Aorta (tissue), 5 donors: ENCODE data around the gene MRPL38. TPM values are rescaled to one million over a fixed set of nuclear protein-coding genes. Genes with fewer than 3 reads are reported as not detected.
A peak's percentile ranks its signal among the peaks of the same experiment; 100 is the strongest.
"Not testable (repeated sequence)": the region's sequence is repeated elsewhere in the genome, so short reads cannot be mapped to it uniquely, and the experiment has no call there.

ENCODE experiments used
- ATAC-seq: fragments of 200-7000 bp; cut with Tn5 transposase; one replicate; pipeline ENCODE4 v1.9.1; 2022; ENCODE audit warnings: moderate library complexity; ENCODE audit not compliant: low FRiP score
- DNase-seq, 2 donors: peaks; one replicate each; pipeline ENCODE4 v3.0.0-alpha.2; 2020
- H3K27ac ChIP-seq, 2 donors: one replicate each; pipeline ENCODE4 v1.5.1; 2013; ENCODE audit warnings: low read length in 2 of 2, mild to moderate bottlenecking in 2 of 2, moderate library complexity in 2 of 2, control low read depth in 1 of 2, inconsistent platforms in 1 of 2, low read depth in 1 of 2
- H3K27me3 ChIP-seq, 2 donors: one replicate each; pipeline ENCODE4 v1.6.1; 2013; ENCODE audit warnings: control low read depth in 1 of 2, low read length in 1 of 2, mild to moderate bottlenecking in 1 of 2, moderate library complexity in 1 of 2; ENCODE audit not compliant: insufficient read depth in 2 of 2, control insufficient read depth in 1 of 2
- H3K36me3 ChIP-seq, 2 donors: one replicate each; pipeline ENCODE4 v1.6.1; 2013; ENCODE audit warnings: control low read depth in 1 of 2, low read length in 1 of 2, mild to moderate bottlenecking in 1 of 2; ENCODE audit not compliant: insufficient read depth in 2 of 2, control insufficient read depth in 1 of 2
- H3K4me1 ChIP-seq, 2 donors: one replicate each; pipeline ENCODE4 v1.6.1; 2013; ENCODE audit warnings: low read length in 2 of 2, control low read depth in 1 of 2, mild to moderate bottlenecking in 1 of 2, moderate library complexity in 1 of 2; ENCODE audit not compliant: insufficient read depth in 2 of 2, control insufficient read depth in 1 of 2
- H3K4me3 ChIP-seq, 2 donors: one replicate each; pipeline ENCODE4 v1.5.1; 2013; ENCODE audit warnings: low read length in 2 of 2, control low read depth in 1 of 2, mild to moderate bottlenecking in 1 of 2
- H3K9me3 ChIP-seq: one replicate; pipeline ENCODE4 v1.6.1; 2013; ENCODE audit warnings: mild to moderate bottlenecking, low read length; ENCODE audit not compliant: control insufficient read depth
- WGBS, 2 donors: extraction: QIAGEN DNeasy Blood & Tissue Kit; methylation state at CpG; one replicate each; pipeline ENCODE4 v1.1.7; 2013; 5-methylcytosine and 5-hydroxymethylcytosine counted together
- intact Hi-C, 2 donors: fragments of 100-400 bp; cut with DNase I; formaldehyde crosslinking; loops; one replicate each; pipeline versions ENCODE4 v1.14.2 to v1.15.0; 2022
- polyA plus RNA-seq, 2 donors: library from polyadenylated mRNA; stranded (reverse); fragments of 200-250 nt; gene quantifications; one replicate each; pipeline ENCODE4 v1.2.3, GENCODE V29; 2013
- total RNA-seq, 2 donors: library from RNA; stranded (reverse); fragmentation: NEBNext Ultra II Directional; extraction: Animal tissue kit (Norgen Biotek cat#: 25700); gene quantifications; one replicate each; pipeline ENCODE4 v1.2.1, GENCODE V29; 2021
- donor health status: healthy with polysubstance abuse.
- donor health status: Bipolar disorder and iron deficiency.
- donor health status: DM: no; HTN: no; CAD: no.
- donor health status: DM: no; HTN: no; CAD: no.
- donor health status: DM: yes; HTN: yes; CAD: no.

MRPL38 gene
- total and polyA plus RNA-seq, 4 donors, result 25.2 to 128 (median 58.3) TPM

DNA sequence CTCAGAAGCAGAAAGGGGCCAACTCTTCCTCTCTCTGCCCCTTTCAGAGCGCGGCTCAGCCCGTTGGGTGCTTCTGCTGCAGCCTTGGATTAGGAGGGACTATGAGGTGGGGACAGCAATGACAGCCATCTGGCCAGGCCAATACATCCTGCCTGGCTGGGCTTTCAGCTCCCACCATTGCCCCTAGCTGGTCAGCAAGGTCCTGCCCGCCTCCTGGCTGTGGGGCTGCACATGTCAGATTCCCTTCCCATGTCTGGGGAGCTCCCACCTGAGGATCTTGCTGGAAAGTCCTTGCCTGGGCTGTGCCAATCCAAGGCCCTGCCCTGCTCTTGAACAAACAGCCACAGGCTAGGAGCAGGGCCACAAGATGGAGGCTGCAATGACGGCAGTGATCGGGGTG, 16.2 kb downstream of the MRPL38 start:
- Histone ChIP-seq H3K4me3 (no peak overlapping the region), H3K27ac (no peak overlapping the region), H3K4me1 (no peaks in the 10 kb centered on the region), H3K27me3 (no peaks in the 10 kb centered on the region), H3K36me3 (peaks cover 0 to 1% of the 10 kb centered on the region in 2 donors), H3K9me3 (no peaks in the 10 kb centered on the region)
- 84 to 85% methylated on average over 6 of the region's 6 CpGs for WGBS, 2 donors
- intact Hi-C loops, result no loop called here
- ATAC-seq, result no peak
- peak in 1 of 2 donors; percentile 45 for DNase-seq

DNA sequence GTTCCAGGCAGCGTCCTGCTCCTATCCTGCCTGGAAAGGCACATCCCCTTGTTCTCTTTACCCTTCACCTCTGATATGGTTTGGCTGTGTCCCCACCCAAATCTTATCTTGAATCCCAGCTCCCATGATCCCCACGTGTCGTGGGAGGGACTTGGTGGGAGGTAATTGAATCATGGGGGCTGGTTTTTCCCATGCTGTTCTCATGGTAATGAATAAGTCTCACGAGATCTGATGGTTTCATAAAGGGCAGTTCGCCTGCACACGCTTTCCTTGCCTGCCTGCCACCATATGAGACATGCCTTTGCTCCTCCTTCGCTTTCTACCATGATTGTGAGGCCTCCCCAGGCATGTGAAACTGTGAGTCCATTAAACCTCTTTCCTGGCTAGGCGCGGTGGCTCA, 18.8 kb downstream of the MRPL38 start:
- H3K9me3 ChIP-seq, H3K4me1 ChIP-seq, intact Hi-C loops, DNase-seq, H3K27ac ChIP-seq, H3K27me3 ChIP-seq, H3K4me3 ChIP-seq, H3K36me3 ChIP-seq, ATAC-seq: not testable (repeated sequence)
- WGBS, 2 donors, result 83 to 84% methylated on average over 9 of the region's 9 CpGs

DNA sequence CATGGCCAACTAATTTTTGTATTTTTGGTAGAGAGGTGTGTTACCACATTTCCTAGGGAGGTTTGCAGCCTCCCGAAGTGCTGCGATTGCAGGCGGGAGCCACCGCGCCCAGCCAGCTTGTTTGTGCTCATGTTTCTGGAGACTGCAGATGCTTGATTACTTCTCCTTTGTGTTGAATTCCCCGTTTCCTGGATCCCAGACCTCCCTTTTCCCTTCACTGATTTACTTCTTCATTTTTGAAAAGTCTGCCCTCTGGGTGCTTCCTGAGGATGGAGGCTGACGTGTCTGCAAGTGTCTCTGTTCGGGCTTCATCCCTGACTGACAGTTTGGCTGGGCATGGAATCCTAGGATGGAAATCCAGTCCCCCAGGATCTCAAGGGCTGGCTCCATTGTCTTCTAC, 19.3 kb downstream of the MRPL38 start:
- Histone ChIP-seq H3K4me1 (no peaks in the 10 kb centered on the region), H3K9me3 (no peaks in the 10 kb centered on the region), H3K36me3 (no peaks in the 10 kb centered on the region), H3K27me3 (no peaks in the 10 kb centered on the region), H3K4me3 (no peak overlapping the region), H3K27ac (no peak overlapping the region)
- DNase-seq, result no peak
- WGBS, 2 donors, result 84 to 87% methylated on average over 8 of the region's 8 CpGs
- intact Hi-C loops, result no loop called here
- no peak for ATAC-seq

DNA sequence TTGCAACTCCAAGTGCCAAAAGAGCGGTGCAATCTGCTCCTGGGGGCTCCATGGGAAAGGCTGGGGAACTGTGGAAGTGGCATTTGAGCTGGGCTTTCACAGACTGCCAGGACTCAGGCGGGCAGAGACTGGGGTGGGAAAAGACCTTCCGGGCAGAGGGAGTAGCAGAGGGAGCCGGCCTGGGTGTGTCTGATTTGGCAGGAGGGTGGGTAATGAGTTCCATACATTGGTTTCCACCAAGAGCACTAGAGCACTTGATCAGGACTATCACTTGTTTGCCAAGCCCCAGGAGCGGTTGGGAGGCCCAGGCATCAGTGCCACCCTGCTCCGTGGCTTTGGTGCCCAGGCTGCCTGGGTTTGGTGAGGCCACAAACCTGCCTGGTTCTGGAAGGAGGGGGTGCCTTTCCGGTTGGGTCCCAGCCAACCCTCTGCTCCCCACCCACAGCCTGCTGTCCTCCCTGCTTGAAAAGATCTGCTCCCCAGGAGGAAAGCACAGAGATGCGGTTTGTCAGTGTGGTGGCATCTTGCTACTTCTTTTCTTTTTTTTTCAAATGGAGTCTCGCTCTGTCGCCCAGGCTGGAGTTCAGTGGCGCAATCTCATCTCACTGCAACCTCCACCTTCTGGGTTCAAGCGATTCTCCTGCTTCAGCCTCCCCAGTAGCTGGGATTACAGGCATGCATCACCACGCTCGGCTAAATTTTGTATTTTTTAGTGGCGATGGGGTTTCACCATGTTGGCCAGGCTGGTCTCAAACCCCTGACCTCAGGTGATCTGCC, 22.8 kb downstream of the MRPL38 start:
- 88 to 90% methylated on average over 15 of the region's 15 CpGs for WGBS, 2 donors
- H3K4me3 ChIP-seq, result no peak overlapping the region
- H3K27ac ChIP-seq, result no peak overlapping the region
- no peak for ATAC-seq
- no peaks in the 10 kb centered on the region for H3K9me3 ChIP-seq
- intact Hi-C loops, result no loop called here
- H3K4me1 ChIP-seq, result no peaks in the 10 kb centered on the region
- H3K27me3 ChIP-seq, result no peaks in the 10 kb centered on the region
- no peak for DNase-seq
- H3K36me3 ChIP-seq, result no peaks in the 10 kb centered on the region

DNA sequence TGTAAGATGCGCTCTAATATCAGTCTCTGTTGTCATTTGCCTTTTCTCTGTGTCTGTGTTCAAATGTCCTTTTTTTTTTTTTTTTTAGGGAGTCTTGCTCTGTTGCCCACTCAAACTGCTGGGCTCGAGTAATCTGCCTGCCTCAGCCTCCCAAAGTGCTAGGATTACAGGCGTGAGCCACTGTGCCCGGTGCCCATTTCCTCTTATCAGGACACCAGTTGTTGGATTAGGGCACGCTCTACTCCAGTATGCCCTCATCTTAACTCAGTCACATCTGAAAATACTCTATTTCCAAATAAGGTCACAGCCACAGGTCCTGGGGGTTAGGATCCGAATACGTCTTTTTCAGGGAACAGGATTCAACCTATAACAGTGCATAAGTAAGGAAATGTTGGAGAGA, 24.4 kb downstream of the MRPL38 start:
- no peak for ATAC-seq
- no peaks in the 10 kb centered on the region for H3K9me3 ChIP-seq
- no peaks in the 10 kb centered on the region for H3K36me3 ChIP-seq
- H3K4me3 ChIP-seq, result no peak overlapping the region
- DNase-seq, result no peak
- WGBS, 2 donors, result 57 to 61% methylated on average over 7 of the region's 7 CpGs
- H3K4me1 ChIP-seq, result no peaks in the 10 kb centered on the region
- no peak overlapping the region for H3K27ac ChIP-seq
- no peaks in the 10 kb centered on the region for H3K27me3 ChIP-seq
- intact Hi-C loops, result no loop called here

DNA sequence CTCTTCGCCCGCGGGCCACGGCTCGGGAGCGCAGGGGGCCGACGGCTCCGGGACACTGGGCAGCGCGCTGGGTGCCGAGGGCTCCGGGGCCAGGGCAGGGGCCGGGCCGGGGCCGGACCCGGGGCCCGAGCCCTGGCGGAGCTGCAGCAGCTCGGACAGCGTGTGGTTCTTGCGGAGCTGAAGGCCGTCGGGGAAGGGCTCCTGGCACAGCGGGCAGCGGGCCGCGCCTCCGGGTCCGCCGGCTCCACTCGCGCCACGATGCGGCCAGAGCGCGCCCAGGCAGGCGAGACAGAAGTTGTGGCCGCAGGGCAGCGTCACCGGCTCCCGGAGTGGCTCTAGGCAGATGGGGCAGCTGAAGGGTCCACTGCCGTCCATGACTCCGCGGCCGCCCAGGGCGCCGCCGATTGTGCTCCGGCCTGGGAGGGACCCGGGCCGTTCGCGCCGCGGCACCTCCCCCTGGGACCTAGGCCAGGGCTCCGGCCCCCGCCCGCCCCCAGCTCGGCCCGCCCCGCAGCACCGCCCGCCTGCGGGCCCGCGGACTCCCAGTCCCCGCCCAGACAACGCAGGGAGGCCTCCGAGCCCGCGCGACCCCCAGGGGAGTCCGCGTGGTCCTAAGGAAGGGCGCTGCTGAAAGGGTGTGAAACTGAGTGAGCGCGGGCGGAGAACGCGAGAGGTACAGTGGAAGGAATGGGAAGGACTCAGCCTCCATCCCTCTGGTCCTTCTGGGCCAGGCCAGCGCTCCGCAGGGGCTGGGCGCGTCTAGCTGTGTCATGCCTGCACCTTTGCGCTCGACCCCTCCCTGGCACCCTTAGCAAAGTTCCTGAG, 26.3 kb downstream of the MRPL38 start, which contains the start of gene TRIM47:
TSS of gene TRIM47 (minus strand) at position 408 of the 825 bp plus-strand sequence. CDS start at position 375, 33 bp downstream.
- peak; percentile 76 for ATAC-seq
- Histone ChIP-seq H3K9me3 (no peaks in the 10 kb centered on the region), H3K4me3 (peak within 1 kb of the TSS; percentile 4 to 88), H3K4me1 (peaks cover 0 to 3% of the 10 kb centered on the region in 2 donors), H3K27ac (peak within 1 kb of the TSS; percentile 59 to 79), H3K36me3 (no peaks in the 10 kb centered on the region), H3K27me3 (no peaks in the 10 kb centered on the region)
- 1% methylated on average over 69 to 87 of the region's 87 CpGs for WGBS, 2 donors
- intact Hi-C loops, result loop anchor here in 1 of 2 donors (5.0 kb wide), 2 partner anchors 101 to 361 kb away; partner anchors contain the start of genes CASKIN2 and TSEN54
- DNase-seq, result peak; percentile 87 to 91

DNA sequence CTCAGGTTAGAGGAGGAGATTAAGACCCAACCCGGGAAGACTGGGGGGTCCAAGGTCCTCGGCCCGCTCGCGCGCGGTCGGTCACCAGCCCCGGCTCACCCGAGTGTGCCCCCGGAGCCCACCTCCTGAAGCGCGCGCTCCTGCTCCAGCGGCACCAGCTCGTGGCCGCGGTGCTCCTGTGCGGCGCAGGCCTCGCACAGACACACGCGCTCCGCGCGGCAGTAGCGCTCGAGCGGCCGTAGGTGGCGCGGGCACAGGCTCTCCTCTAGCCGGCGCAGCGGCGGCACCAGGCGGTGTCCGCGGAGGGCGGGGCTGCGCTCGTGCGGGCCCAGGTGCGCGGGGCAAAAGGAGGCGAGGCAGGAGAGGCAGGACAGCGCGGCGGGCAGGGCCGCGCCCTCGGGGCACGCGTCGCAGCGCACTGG, 26.9 kb downstream of the MRPL38 start:
- Histone ChIP-seq H3K9me3 (no peaks in the 10 kb centered on the region), H3K27me3 (no peaks in the 10 kb centered on the region), H3K4me1 (peaks cover 0 to 3% of the 10 kb centered on the region in 2 donors), H3K4me3 (peak overlapping the region; percentile 4 to 88), H3K36me3 (no peaks in the 10 kb centered on the region), H3K27ac (peak overlapping the region; percentile 59 to 79)
- ATAC-seq (peak; percentile 64), DNase-seq (peak; percentile 84 to 92)
- intact Hi-C loops, result loop anchor here in 1 of 2 donors (1.0 to 5.0 kb wide), 3 partner anchors 22 to 360 kb away; partner anchors contain the start of genes CASKIN2, TSEN54 and WBP2
- 0 to 1% methylated on average over 35 to 56 of the region's 56 CpGs for WGBS, 2 donors

DNA sequence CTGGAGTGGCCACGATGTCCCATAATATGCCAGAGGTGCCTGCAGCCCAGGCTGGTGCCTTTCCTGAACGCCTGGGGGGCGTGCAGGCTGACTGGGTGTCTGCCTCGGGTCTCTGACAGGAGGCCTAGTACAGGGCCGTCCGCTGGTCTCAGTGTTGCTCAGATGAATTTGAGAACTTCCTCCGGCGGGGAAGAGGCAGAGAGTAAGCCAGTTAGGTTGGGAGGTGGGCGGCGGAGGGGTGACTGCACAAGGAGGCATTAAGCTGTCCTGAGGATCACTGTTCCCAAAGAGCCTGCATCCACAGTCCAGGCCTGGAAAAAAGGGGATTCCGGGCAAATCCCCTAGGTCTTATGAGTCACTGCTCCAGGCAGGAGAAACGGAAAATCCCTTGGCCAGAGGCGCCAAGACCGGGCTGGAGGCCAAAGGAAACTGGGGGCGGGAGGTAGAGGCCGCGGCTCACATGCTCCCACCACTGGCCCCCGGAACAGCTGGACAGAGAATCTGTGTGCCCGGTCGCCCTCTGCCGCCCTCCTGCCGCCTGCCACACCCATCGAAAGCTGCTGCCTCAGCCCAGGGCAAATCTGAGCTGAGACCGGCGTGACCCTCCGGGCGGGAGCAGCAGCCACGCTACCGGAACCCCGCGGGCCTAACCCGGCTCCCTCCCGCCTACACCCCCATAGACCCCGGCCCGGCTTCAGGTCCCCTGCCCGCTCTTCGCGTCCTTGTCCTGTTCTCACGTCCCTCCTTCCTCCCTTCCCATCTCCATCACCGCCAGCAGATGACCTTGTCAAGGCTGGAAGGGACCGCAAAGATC, 27.5 kb downstream of the MRPL38 start:
- H3K27ac ChIP-seq, result peak overlapping the region; percentile 37 to 90
- intact Hi-C loops, result loop anchor here in 1 of 2 donors (1.0 to 5.0 kb wide), 3 partner anchors 22 to 360 kb away; partner anchors contain the start of genes CASKIN2, TSEN54 and WBP2
- no peaks in the 10 kb centered on the region for H3K9me3 ChIP-seq
- ATAC-seq (peak; percentile 81), DNase-seq (peak; percentile 96 to 99)
- H3K4me3 ChIP-seq, result peak overlapping the region; percentile 4 to 88
- H3K4me1 ChIP-seq, result peaks cover 0 to 3% of the 10 kb centered on the region in 2 donors
- no peaks in the 10 kb centered on the region for H3K36me3 ChIP-seq
- WGBS, 2 donors, result 0 to 2% methylated on average over 35 to 41 of the region's 41 CpGs
- H3K27me3 ChIP-seq, result no peaks in the 10 kb centered on the region
